Measurements from ENCODE around the gene PBX4.

- TF ChIP-seq, protein P1, sequence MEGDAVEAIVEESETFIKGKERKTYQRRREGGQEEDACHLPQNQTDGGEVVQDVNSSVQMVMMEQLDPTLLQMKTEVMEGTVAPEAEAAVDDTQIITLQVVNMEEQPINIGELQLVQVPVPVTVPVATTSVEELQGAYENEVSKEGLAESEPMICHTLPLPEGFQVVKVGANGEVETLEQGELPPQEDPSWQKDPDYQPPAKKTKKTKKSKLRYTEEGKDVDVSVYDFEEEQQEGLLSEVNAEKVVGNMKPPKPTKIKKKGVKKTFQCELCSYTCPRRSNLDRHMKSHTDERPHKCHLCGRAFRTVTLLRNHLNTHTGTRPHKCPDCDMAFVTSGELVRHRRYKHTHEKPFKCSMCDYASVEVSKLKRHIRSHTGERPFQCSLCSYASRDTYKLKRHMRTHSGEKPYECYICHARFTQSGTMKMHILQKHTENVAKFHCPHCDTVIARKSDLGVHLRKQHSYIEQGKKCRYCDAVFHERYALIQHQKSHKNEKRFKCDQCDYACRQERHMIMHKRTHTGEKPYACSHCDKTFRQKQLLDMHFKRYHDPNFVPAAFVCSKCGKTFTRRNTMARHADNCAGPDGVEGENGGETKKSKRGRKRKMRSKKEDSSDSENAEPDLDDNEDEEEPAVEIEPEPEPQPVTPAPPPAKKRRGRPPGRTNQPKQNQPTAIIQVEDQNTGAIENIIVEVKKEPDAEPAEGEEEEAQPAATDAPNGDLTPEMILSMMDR (IDR thresholded peaks at IDR 0.05; ENCODE audit: insufficient read depth, low read length, poor library complexity, severe bottlenecking): no peak
- no peak for TF ChIP-seq EZH2phosphoT487 (conservative IDR thresholded peaks at IDR 0.05; ENCODE audit: low read length)
Measured at GRCh38 chr19:19527371-19527656, 91.2 kb downstream of the PBX4 start.
